Esophagus muscularis mucosa (tissue), 4 donors: ENCODE data around the gene RADIL.

ENCODE experiments used
- CTCF ChIP-seq, 3 experiments: fragments of 200-600 bp in 2 of 3; fragments of 450-650 bp in 1 of 3; sonication (generic) in 2 of 3; IDR thresholded peaks; one replicate each; pipeline ENCODE4 v1.5.1; 2017 to 2019; ENCODE audit warnings: antibody characterized with exemption in 3 of 3, mild to moderate bottlenecking in 2 of 3, moderate library complexity in 1 of 3
- EP300 ChIP-seq: sonication (generic); formaldehyde crosslinking; IDR thresholded peaks from one replicate; pipeline ENCODE4 v1.6.1; 2017; ENCODE audit warnings: antibody characterized with exemption
- POLR2A ChIP-seq: fragments of 450-650 bp; IDR thresholded peaks from one replicate; pipeline ENCODE4 v1.6.1; 2017; ENCODE audit warnings: antibody characterized with exemption, moderate library complexity, mild to moderate bottlenecking, low read depth
- POLR2AphosphoS5 ChIP-seq, 2 donors: sonication (generic); formaldehyde crosslinking; IDR thresholded peaks; one replicate each; pipeline ENCODE4 v1.6.1; 2017; ENCODE audit warnings: antibody characterized with exemption in 2 of 2

- TF ChIP-seq CTCF (IDR thresholded peaks at IDR 0.05) (no peak), POLR2AphosphoS5 (IDR thresholded peaks at IDR 0.05) (no peak), EP300 (no peak), POLR2A (no peak)
Observed at GRCh38 chr7:4857189-4857588, 26.3 kb downstream of the RADIL start.
